Activated naive CD4-positive, alpha-beta T cell treated with anti-CD3 and anti-CD28 coated beads for 36 hours (primary cell): ENCODE data around the gene HDGFL3. TPM values are rescaled to one million over a fixed set of nuclear protein-coding genes. Genes with fewer than 3 reads are reported as not detected.
"Not testable (repeated sequence)": the region's sequence is repeated elsewhere in the genome, so short reads cannot be mapped to it uniquely, and the experiment has no call there.

Experiments
- CTCF ChIA-PET: fragments of 350-600 bp; sonication (Branson Sonifier 250); formaldehyde crosslinking; loops from one replicate; lab custom pipeline; 2021; ENCODE audit warnings: antibody characterized with exemption; lab: Charles Lee
- DNase-seq: peaks from one replicate; pipeline ENCODE4 v3.0.0-alpha.2; 2020
- H3K27ac Mint-ChIP-seq: one replicate; pipeline ENCODE4 v1.8.0; 2021; ENCODE audit warnings: mild to moderate bottlenecking, mixed read lengths
- H3K27me3 Mint-ChIP-seq: one replicate; pipeline ENCODE4 v1.8.0; 2021; ENCODE audit warnings: low read depth, mixed read lengths
- H3K36me3 Mint-ChIP-seq: one replicate; pipeline ENCODE4 v1.8.0; 2021; ENCODE audit warnings: low read depth, mixed read lengths
- H3K4me1 Mint-ChIP-seq: one replicate; pipeline ENCODE4 v1.8.0; 2021; ENCODE audit warnings: low read depth, mixed read lengths
- H3K4me3 Mint-ChIP-seq: one replicate; pipeline ENCODE4 v1.8.0; 2021; ENCODE audit warnings: mild to moderate bottlenecking, moderate library complexity, mixed read lengths
- H3K9me3 Mint-ChIP-seq: one replicate; pipeline ENCODE4 v1.8.0; 2021; ENCODE audit warnings: mixed read lengths
- intact Hi-C: fragments of 100-400 bp; cut with micrococcal nuclease; formaldehyde crosslinking; loops from one replicate; pipeline ENCODE4 v1.15.1; 2023
- total RNA-seq, 2 experiments: library from RNA; stranded (reverse); gene quantifications; one replicate each; pipeline ENCODE4 v1.2.3, GENCODE V29; 2021

HDGFL3 gene
- total RNA-seq, 2 experiments from 2014 or later, result 5.9 to 8.1 TPM

GRCh38 chr15:83088876-83089275, 118.7 kb downstream of the HDGFL3 start:
- Mint-ChIP-seq H3K36me3 (no peaks in the 10 kb centered on the region), H3K4me3 (no peak overlapping the region), H3K9me3 (no peaks in the 10 kb centered on the region), H3K27ac (no peak overlapping the region), H3K4me1 (peaks cover 8% of the 10 kb centered on the region), H3K27me3 (peaks cover 2% of the 10 kb centered on the region)
- no peak for DNase-seq
- CTCF ChIA-PET, result no interaction called here
- intact Hi-C loops, result no loop called here

GRCh38 chr15:83087576-83087975, 120.0 kb downstream of the HDGFL3 start:
- Mint-ChIP-seq H3K27me3 (peaks cover 2% of the 10 kb centered on the region), H3K9me3 (no peaks in the 10 kb centered on the region), H3K4me1 (peaks cover 6% of the 10 kb centered on the region), H3K4me3 (no peak overlapping the region), H3K27ac (no peak overlapping the region), H3K36me3 (no peaks in the 10 kb centered on the region)
- CTCF ChIA-PET, result no interaction called here
- intact Hi-C loops, result no loop called here
- DNase-seq, result no peak

- DNase-seq, H3K4me1 Mint-ChIP-seq, H3K9me3 Mint-ChIP-seq, CTCF ChIA-PET, H3K4me3 Mint-ChIP-seq, H3K27me3 Mint-ChIP-seq, intact Hi-C loops, H3K36me3 Mint-ChIP-seq, H3K27ac Mint-ChIP-seq: not testable (repeated sequence)
Observed at GRCh38 chr15:83085864-83086552, 121.6 kb downstream of the HDGFL3 start.

GRCh38 chr15:83085461-83085860, 122.2 kb downstream of the HDGFL3 start:
- H3K4me3 Mint-ChIP-seq, H3K36me3 Mint-ChIP-seq, H3K4me1 Mint-ChIP-seq, DNase-seq, H3K27me3 Mint-ChIP-seq, intact Hi-C loops, CTCF ChIA-PET, H3K9me3 Mint-ChIP-seq, H3K27ac Mint-ChIP-seq: not testable (repeated sequence)

GRCh38 chr15:83082730-83083386, 124.8 kb downstream of the HDGFL3 start:
- Mint-ChIP-seq H3K9me3 (no peaks in the 10 kb centered on the region), H3K4me3 (no peak overlapping the region), H3K4me1 (peaks cover 2% of the 10 kb centered on the region), H3K36me3 (no peaks in the 10 kb centered on the region), H3K27ac (no peak overlapping the region), H3K27me3 (peaks cover 18% of the 10 kb centered on the region)
- DNase-seq, result no peak
- CTCF ChIA-PET, result interaction anchor here (1.1 kb wide), 1 partner anchor 9 kb away, joined by 4 read pairs; no protein-coding TSS in a partner anchor
- intact Hi-C loops, result no loop called here

GRCh38 chr15:83081256-83082014, 126.2 kb downstream of the HDGFL3 start:
- Mint-ChIP-seq H3K27me3 (peaks cover 18% of the 10 kb centered on the region), H3K4me3 (no peak overlapping the region), H3K4me1 (peaks cover 2% of the 10 kb centered on the region), H3K36me3 (no peaks in the 10 kb centered on the region), H3K9me3 (no peaks in the 10 kb centered on the region), H3K27ac (no peak overlapping the region)
- intact Hi-C loops, result no loop called here
- CTCF ChIA-PET, result interaction anchor here (1.1 kb wide), 1 partner anchor 10 kb away, joined by 4 read pairs; no protein-coding TSS in a partner anchor
- no peak for DNase-seq

- H3K27ac Mint-ChIP-seq, result no peak overlapping the region
- H3K4me1 Mint-ChIP-seq, result peaks cover 2% of the 10 kb centered on the region
- CTCF ChIA-PET, result no interaction called here
- no peaks in the 10 kb centered on the region for H3K36me3 Mint-ChIP-seq
- H3K9me3 Mint-ChIP-seq, result peaks cover 6% of the 10 kb centered on the region
- no peak overlapping the region for H3K4me3 Mint-ChIP-seq
- intact Hi-C loops, result no loop called here
- peaks cover 24% of the 10 kb centered on the region for H3K27me3 Mint-ChIP-seq
- DNase-seq, result no peak
Observed at GRCh38 chr15:83078712-83079111, 128.9 kb downstream of the HDGFL3 start.

Other genes starting within 250 kb of the HDGFL3 start
- 10 to 100 TPM; 15.3 to 15.6 TPM for gene RAMAC, start 221.6 kb downstream of the HDGFL3 start, total RNA-seq
- gene C15orf40, start 196.2 kb downstream of the HDGFL3 start, total RNA-seq, result 10 to 100 TPM; 20.6 to 21.7 TPM
- 10 to 100 TPM; 45.2 to 46.1 TPM for gene BTBD1, start 140.6 kb downstream of the HDGFL3 start, total RNA-seq
- gene TM6SF1, start 100.2 kb downstream of the HDGFL3 start, total RNA-seq, result 1 to 10 TPM; 1.7 to 3.4 TPM
- not detected for gene BNC1, start 76.8 kb upstream of the HDGFL3 start, total RNA-seq
- gene SH3GL3, start 239.5 kb upstream of the HDGFL3 start, total RNA-seq, result not detected